ENCODE results near the gene EPB41L3. TPM values are rescaled to one million over a fixed set of nuclear protein-coding genes. Genes with fewer than 3 reads are reported as not detected.

EPB41L3 gene
- total and polyA plus RNA-seq, 2 experiments from 2014 or later: 8.0 to 11.7 TPM

DNA sequence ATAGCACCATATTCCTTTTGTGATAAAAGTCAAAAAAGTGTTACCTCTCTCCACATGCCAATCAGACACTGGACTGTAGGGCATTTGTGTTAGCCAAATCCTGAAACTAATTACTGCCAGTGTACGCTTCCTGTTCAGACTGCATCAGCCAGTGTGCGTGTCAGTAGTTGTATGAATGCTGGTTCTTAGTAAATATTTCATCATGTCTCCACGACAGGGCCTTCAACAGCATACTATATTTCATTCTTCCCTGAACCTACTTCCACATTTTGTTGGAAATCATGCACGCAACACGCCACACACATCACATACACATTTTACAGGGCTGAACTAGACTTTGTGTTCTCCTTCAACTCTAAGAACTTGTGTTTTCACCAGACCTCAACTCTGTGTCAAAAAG lies 77.5 kb downstream of the EPB41L3 start (continued):
- TF ChIP-seq EZH2 (IDR thresholded peaks at IDR 0.05; ENCODE audit: low read depth, unreplicated experiment) (no peak), ZNF114 (CRISPR knock-in tag; IDR thresholded peaks at IDR 0.05) (no peak), STAT1 (IDR thresholded peaks at IDR 0.05; ENCODE audit: unreplicated experiment) (no peak), JUNB (IDR thresholded peaks at IDR 0.05; ENCODE audit: unreplicated experiment) (no peak)

GRCh38 chr18:5464251-5464650 lies 79.5 kb downstream of the EPB41L3 start:
- no peaks in the 10 kb centered on the region for H3K36me3 Mint-ChIP-seq (ENCODE audit: low read depth)
- peaks cover 3% of the 10 kb centered on the region; the same call in 1 of the 2 replicates for H3K4me1 ChIP-seq (ENCODE audit: insufficient read depth)
- ATAC-seq: no peak

More at GRCh38 chr18:5464251-5464650, 79.5 kb downstream of the EPB41L3 start:
- Histone ChIP-seq H3K4me3 (no peak overlapping the region), H3K9me2 (ENCODE audit: insufficient read depth) (peaks cover 8% of the 10 kb centered on the region; the same call in 1 of the 2 replicates), H3K27ac (ENCODE audit: low read depth) (no peak overlapping the region), H3K36me3 (ENCODE audit: insufficient read depth) (no peaks in the 10 kb centered on the region), H4K20me1 (replicated peaks; ENCODE audit: insufficient read depth) (no peaks in the 10 kb centered on the region), H3K27me3 (ENCODE audit: insufficient read depth) (no peaks in the 10 kb centered on the region), H3K4me2 (no peak overlapping the region), H3K79me2 (replicated peaks; ENCODE audit: insufficient read depth) (no peaks in the 10 kb centered on the region), H2AFZ (no peak overlapping the region), H3F3A (replicated peaks; ENCODE audit: low read depth) (no peaks in the 10 kb centered on the region)
- Mint-ChIP-seq H3K4me1 (peaks cover 18% of the 10 kb centered on the region; the same call in 2 of the 3 replicates), H3K27ac (no peak overlapping the region), H3K27me3 (ENCODE audit: insufficient read depth, low read depth, poor library complexity) (peaks cover 2% of the 10 kb centered on the region), H3K4me3 (no peak overlapping the region), H3K9me3 (no peaks in the 10 kb centered on the region)
- TF ChIP-seq EZH2 (IDR thresholded peaks at IDR 0.05; ENCODE audit: low read depth, unreplicated experiment) (no peak), CTCF (conservative IDR thresholded peaks at IDR 0.05; ENCODE audit: low read depth in 2 of 2) (no peak), NANOG (IDR thresholded peaks at IDR 0.05; ENCODE audit: borderline replicate concordance) (no peak), JUNB (IDR thresholded peaks at IDR 0.05; ENCODE audit: unreplicated experiment) (no peak), ZNF462 (CRISPR knock-in tag; IDR thresholded peaks at IDR 0.05) (no peak), POLR2AphosphoS5 (IDR thresholded peaks at IDR 0.05; ENCODE audit: low read depth) (no peak), ZNF331 (CRISPR knock-in tag; IDR thresholded peaks at IDR 0.05; ENCODE audit: low read depth) (no peak), EZH2phosphoT487 (IDR thresholded peaks at IDR 0.05; ENCODE audit: unreplicated experiment) (no peak), ZNF114 (CRISPR knock-in tag; IDR thresholded peaks at IDR 0.05) (no peak)
- no peak for DNase-seq (ENCODE audit: low spot score)
